Measurements from ENCODE around the gene MFSD11.

- TF ChIP-seq CTCF (conservative IDR thresholded peaks at IDR 0.05; ENCODE audit: low read depth, low read length) (no peak), USF2 (IDR thresholded peaks at IDR 0.05; ENCODE audit: low read depth, low read length) (no peak), FOS (IDR thresholded peaks at IDR 0.05; ENCODE audit: low read depth, low read length) (no peak), POLR2A (IDR thresholded peaks at IDR 0.05; ENCODE audit: low read depth, low read length) (no peak), RFX5 (IDR thresholded peaks at IDR 0.05; ENCODE audit: low read depth, low read length) (no peak), CEBPB (IDR thresholded peaks at IDR 0.05; ENCODE audit: low read depth, low read length) (no peak), SMC3 (IDR thresholded peaks at IDR 0.05; ENCODE audit: low read depth, low read length) (no peak)
Measured at GRCh38 chr17:76702076-76702475, 35.8 kb upstream of the MFSD11 start.

Measured in IMR-90 (cell line).